GM18520 (cell line): ENCODE measurements around the gene EPS8L2.

Experiments used
- ATAC-seq: cut with Tn5 transposase; IDR thresholded peaks from one replicate; pipeline ENCODE4 v1.9.1; 2021; ENCODE audit not compliant: unreplicated experiment

Gene EPS8L2

DNA sequence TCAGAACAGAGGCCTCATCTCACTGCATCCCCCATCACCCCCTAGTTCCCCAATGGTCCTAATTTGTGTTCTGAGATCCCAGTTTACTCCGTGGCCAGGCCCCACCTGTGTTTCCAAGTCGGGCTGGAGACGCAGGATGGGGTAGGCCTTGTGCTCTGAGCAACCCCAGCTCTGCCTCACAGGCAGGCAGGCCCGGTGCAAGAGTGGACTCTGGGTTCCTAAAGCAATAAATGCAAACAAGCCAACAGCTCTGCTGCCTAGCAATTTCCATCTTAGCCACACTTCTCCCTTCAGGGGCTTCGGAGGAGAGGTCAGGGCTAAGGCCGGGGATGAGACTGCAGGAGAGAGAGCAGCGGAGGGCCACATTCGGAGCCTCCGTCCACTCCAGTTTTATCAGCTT is 2.5 kb upstream of the EPS8L2 start:
- ATAC-seq: no peak

DNA sequence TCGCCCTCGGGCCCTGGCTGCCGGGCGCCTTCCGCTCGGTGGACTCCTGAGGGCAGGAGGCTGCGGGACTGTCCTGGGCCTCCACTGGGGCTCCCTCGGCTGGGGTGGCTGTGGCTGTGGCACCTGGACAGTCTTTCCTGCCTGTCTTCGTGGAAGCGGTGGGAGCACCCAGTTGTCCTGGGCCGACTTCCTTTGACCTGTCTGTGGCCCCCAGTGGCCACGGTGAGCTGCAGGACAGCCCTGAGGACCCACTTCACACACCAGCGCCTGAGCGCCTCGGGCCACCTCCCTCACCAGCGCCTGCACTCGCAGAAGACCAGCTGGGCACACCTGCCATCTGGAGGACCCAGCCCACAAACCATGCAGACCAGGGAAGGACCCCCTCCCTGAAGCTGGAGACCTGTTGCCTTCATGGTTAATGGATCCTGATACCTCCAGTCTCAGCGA is 1.8 kb upstream of the EPS8L2 start:
- no peak for ATAC-seq

DNA sequence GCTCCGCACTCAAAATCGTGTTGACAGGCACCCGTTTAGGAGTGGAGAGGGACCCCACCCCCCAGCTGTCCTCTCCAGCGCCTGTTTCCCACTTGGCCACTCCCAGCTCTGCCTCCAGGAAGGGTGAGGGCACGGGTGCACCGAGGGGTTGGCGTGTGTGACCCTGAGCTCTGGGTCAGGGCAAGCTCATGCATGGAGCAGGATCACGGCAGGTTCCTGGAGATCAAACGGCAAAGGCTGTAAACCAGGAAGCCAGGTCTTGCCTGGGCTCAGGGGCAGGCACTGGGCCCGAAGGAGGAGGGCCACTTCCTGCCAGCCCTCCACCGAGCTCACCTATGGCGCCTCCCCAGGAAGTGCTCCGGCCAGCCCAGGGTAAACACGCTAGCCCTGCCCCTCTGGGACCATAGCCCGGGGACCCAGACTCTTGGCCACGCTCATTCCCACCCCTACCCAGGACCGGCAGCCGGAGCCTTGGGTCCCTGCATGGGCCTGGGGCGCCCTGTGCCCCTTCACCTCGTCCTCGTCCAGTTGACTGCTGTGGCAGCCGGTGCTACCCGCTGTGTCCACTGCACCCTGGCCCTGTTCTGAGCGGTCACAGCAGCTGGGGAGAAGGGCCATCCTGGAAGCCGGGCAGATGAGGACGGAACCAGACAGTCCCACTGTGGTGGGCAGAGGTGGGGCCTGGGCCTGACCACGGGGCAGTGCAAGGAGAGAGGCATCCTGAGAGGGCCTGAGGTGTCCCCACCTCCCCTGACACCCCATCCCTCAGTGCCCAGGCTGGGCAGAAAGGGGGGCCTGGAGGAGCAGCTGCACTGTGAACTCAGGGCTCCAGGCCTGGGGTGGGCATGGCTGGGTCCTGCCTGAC is 1.0 kb upstream of the EPS8L2 start:
- ATAC-seq: no peak

DNA sequence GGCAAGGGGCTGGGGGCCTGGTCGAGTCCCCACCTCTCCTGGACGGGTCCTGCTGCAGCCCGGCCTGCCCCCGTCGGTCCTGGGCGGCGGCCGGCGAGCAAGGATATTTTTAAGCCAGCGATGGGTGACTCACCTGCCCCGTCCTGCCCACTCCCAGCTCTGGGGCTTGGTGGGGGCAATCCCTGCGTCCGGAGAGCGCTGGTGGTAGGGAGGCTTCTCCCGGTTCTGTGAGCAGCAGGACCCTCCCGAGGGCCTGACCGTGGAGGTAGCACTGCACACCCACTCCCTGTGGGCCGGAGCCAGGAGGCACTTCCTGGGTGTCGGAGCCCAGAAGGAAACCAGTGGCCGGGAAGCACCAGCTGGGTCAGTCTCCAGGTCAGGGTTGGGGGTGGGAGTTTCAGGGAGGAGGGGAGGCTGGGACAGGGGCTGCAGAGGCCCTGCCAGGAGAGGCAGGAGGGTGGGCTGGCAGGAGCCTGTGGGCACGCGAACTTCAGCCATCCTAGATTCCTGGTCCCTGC is 467 bp downstream of the EPS8L2 start:
- no peak for ATAC-seq

DNA sequence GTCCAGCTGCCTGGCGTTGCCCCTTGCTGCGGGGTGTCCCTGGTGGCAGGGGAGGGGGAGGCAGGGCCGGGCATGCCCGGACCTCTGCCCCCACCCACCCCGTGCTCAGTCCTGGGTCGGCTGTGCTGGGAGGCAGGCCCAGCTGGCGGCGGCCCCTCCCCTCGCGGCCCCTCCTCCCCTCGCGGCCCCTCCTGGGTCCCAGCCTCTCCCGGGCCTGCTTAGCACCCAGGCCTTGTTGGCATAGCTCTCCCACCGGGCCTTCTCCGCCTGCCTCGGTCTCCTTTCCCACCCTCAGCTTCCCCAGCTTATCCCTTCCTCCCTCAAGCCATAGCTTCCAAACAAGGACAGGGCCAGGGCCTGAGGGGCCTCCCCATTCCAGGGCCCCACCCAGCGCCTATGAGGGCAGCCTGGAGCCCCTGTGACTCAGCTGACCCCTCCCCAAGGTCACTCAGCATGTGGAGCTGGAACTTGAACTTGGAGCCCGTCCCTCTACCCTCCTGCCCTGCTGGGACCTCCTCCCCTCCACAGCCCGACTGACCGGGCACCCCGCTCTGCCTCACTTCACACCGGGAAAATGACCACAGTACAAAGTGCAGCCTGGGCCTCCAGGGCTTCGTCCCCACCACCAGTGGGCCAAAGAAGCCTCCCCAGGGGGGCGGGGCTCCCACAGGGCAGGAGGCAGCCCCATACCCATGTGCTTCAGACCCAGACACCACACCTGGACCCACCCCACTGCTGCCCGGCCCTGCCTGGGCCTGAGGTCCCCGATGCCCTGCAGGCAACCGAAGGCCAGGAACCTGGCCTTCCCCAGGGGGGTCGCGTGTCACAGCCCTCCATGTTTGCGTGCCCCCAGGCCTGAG is 1.2 kb downstream of the EPS8L2 start:
- ATAC-seq: no peak

DNA sequence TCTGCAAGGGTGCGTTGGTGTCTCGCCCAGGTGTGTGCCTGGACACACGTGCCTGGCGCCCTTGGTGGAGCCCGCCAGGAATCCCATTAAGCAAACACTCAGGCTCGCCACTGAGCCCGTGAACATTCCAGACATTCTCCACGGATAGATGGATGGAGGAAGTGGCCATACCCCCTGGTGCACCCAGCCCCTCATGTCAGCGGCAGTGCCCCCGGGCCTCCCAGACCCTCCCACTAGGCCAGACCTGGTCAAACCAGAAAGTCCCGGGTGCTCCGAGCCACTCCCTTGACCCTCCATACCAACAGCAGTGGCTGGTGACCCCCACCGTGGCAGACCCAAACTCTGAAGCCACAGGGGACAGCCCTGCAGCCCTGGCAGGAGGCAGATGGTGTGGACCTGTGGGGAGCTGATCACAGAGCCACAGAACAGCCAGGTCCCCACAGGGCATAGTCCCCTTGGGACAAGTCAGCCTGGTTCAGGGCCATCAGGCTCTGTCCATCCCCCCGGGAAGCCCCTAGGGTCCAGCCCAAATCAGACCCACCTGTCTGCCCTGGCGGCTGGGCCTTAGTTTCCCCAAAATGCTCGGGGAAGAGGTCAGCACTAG is 1.9 kb downstream of the EPS8L2 start:
- ATAC-seq: no peak

DNA sequence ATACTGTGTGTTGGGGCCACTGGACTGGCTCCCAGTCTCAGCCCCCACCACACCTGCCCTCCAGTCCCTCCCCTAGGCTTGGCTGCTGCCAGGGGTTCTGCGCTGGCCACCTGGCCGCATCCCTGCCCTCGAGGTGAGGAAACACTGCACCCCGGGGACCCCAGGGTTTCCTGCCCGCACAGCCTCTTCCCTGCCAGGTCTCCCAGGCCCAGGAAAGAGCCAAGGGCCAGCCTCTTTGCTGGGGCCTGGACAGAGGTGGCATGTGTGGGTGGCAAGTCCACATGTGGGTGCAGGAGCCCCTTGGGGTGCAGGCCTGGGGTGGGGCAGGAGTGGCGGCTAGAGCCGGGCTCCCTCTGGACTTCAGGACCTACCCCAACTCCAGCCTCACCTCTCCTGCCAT is 2.5 kb downstream of the EPS8L2 start:
- ATAC-seq: no peak

DNA sequence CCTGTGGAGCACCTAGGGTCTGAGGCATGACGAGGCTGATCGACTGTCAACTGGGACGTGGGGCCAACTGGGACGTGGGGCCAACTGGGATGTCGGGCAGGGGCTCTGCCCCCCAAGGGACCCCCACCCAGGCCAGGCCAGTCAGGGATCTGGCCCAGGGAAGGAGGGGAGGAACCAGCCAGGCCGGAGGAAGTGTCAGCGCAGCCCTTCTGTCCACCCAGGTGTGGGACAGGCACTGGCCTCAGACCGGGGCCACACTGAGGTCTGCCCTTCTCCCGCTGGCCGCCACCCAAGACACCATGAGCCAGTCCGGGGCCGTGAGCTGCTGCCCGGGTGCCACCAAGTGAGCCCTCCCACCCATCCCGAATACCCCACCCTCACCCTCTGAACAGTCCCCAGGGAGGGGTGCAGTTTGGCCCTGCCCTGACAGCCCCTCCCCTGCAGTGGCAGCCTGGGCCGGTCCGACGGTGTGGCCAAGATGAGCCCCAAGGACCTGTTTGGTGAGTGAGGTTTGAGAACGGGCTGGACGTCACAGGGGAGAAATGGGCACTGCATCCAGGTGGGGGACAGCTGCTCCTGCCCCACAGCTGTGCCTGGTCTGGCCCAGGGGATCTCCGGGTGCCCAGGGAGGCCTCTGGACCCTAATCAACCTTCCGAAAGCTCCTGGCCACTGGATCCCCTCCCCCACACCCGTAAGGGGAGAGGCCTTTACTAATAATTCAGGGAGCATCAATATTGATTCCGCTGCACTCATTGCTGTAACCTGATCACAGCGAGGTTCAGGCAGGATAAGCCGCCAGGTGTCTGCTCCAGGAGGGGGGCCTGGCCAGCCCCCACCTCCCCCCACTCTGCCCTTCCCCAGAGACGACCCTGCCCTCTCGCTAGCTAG is 3.3 kb downstream of the EPS8L2 start:
- ATAC-seq: no peak

DNA sequence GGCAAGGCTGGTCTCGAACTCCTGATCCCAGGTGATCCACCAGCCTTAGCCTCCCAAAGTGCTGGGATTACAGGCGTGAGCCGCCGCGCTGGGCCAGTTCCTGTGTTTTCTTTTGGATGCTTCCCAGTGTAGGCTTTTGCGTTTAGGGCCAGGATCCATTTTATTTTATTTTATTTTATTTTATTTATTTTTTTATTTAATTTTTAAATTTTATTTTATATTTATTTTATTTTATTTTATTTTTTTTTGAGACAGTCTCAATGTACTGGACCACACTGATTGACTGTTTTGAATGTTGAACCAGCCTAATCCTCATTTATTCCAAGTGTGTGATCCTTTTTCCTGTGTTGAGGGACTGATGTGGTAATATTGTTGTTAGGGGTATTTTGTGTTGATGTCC is 8.4 kb downstream of the EPS8L2 start:
- ATAC-seq: no peak

DNA sequence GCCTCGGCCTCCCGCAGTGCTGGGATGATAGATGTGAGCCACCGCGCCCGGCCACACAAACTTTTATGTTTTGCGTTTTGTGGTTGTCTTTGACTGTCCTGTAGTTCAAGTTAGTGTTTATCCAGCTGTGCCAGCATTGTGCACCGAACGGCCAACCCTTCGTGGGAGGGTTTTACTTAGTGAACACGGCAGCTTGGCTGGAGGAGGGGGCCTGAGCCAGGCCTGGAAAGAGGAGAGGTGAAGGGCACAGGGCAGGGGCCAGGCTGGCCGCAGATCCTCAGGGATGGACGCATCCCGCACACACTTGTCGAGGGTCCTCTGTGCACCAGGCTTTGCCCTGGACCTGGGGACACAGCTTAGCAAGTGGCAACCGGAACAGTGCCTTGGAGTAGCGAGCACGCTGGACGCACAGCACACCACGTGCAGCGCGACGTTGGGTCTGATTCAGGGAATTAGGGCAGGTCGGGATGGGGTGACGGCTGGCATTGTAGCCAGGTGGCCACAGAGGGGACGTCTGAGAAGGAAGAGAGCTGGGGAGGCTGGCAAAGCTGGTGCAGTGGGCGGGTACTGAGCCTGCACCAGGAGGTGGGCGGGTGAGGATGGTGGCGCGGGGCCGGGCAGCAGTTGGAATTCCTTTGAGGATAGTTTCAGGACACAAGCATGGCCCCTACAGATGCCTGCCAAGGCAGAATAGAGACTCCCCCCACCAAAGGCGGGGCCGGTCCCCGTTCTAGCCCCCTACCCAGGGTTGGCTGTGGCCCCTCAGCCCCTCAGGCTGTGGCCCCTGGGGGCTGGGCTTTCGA is 13.4 kb downstream of the EPS8L2 start:
- no peak for ATAC-seq

DNA sequence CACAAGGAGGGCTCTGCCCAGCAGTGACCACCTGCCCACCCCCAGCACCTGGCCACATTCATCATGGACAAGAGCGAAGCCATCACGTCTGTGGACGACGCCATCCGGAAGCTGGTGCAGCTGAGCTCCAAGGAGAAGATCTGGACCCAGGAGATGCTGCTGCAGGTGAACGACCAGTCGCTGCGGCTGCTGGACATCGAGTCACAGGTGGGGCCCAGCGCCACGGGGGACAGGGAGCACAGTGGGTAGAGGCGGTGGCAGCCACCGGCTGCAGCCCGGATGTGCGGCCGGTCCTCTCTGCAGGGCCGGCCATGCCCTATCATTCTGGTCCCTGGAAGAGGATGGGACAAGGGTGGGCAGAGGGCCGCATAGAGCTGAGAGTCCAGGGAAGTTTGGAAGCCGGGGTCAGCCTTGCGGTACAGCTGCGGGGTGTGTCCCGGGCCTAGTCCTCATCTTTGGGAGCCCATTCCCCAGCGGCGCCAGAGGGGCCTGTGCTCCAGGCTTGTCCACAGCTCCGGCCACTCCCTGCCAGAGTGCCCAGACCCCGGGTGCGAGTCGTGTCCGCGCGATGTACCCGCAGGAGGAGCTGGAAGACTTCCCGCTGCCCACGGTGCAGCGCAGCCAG is 14.1 kb downstream of the EPS8L2 start:
- no peak for ATAC-seq

DNA sequence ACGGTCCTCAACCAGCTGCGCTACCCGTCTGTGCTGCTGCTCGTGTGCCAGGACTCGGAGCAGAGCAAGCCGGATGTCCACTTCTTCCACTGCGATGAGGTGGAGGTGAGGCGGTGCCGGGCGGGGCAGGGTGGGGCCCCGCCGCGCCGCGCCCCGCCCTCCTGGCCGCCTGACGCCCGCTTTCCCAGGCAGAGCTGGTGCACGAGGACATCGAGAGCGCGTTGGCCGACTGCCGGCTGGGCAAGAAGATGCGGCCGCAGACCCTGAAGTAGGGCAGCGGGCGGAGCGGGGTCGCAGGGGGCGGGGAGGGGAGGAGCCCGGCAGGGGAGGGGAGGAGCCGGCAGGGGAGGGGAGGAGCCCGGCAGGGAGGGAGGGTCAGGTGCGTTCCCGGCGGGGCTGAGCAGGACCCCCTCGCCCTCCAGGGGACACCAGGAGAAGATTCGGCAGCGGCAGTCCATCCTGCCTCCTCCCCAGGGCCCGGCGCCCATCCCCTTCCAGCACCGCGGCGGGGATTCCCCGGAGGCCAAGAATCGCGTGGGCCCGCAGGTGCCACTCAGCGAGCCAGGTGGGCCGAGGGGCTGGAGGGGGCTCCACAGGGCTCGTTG is 14.7 kb downstream of the EPS8L2 start:
- no peak for ATAC-seq

DNA sequence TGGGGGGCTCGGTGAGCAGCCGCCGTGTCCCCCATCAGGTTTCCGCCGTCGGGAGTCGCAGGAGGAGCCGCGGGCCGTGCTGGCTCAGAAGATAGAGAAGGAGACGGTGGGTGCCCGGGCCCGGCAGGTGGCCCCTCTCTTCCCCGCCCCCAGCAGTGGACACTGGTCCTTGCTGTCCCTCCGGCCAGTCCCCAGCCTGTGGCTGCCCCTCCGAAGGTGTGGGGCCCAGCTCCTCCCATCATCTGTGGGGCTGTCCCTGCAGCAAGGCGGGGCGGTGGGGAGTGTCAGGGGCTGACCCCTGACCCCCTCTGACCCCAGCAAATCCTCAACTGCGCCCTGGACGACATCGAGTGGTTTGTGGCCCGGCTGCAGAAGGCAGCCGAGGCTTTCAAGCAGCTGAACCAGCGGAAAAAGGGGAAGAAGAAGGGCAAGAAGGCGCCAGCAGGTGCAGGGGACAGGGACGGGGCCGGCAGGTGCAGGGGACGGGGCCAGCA is 15.3 kb downstream of the EPS8L2 start:
- ATAC-seq: no peak

DNA sequence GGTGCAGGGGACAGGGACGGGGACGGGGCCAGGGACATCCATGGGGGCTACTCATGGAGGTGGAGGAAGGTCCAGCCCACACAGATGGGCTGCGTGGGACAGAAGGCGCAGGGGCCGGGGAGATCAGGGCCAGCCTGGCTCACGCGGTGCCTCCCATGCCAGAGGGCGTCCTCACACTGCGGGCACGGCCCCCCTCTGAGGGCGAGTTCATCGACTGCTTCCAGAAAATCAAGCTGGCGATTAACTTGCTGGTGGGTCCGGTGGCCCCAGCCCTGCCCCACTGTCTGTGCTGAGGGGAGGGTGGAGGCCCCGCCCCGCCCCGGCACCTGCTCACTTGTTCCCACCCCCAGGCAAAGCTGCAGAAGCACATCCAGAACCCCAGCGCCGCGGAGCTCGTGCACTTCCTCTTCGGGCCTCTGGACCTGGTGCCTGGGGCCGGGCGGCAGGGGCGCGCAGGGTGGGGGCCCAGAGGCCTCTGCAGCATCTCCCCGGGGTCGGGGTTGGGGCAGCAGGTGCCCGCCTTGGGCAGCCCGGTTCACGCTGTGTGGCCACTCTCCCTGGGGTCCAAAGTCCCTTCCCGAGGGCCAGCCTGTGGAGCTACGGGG is 15.8 kb downstream of the EPS8L2 start:
- no peak for ATAC-seq

DNA sequence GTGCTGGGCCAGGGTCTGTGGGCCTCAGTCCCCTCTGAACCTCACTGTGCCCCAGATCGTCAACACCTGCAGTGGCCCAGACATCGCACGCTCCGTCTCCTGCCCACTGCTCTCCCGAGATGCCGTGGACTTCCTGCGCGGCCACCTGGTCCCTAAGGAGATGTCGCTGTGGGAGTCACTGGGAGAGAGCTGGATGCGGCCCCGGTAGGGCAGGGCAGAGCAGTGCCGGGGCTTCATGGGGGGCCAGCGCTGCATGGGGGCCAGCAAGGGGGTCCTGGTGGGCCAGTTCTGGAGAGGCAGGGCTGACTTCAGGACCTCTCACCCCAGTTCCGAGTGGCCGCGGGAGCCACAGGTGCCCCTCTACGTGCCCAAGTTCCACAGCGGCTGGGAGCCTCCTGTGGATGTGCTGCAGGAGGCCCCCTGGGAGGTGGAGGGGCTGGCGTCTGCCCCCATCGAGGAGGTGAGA is 16.3 kb downstream of the EPS8L2 start:
- no peak for ATAC-seq

DNA sequence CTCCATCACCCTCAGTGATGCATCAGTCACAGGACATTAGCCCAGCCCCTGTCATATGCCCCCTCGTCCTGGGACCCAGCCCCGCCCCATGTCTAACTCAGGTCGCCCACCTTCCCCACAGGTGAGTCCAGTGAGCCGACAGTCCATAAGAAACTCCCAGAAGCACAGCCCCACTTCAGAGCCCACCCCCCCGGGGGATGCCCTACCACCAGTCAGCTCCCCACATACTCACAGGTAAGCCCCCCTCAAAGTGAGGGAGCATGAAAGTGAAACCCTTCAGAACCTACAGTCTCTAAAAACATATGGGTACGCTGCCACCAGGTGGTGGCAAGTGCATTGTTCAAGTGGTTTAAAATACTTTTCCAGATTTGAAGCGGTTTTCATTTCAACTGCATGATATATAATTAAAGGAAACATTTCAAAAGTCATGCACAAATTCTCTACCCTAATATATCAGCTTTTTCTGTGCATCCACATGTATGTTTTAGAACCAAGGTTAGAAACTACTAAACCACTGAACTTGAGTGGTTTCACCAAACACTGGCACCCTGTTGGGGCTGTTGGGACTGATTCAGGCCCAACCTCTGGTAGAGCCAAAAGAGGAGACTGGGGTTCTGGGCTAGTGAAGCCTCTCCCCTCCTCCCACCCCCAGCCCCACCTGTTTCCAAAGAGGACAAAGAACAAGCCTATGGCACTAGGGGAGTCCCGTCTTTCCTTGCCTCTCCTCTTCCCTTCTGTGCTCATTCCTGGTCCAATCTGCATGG is 17.3 kb downstream of the EPS8L2 start:
- no peak for ATAC-seq

DNA sequence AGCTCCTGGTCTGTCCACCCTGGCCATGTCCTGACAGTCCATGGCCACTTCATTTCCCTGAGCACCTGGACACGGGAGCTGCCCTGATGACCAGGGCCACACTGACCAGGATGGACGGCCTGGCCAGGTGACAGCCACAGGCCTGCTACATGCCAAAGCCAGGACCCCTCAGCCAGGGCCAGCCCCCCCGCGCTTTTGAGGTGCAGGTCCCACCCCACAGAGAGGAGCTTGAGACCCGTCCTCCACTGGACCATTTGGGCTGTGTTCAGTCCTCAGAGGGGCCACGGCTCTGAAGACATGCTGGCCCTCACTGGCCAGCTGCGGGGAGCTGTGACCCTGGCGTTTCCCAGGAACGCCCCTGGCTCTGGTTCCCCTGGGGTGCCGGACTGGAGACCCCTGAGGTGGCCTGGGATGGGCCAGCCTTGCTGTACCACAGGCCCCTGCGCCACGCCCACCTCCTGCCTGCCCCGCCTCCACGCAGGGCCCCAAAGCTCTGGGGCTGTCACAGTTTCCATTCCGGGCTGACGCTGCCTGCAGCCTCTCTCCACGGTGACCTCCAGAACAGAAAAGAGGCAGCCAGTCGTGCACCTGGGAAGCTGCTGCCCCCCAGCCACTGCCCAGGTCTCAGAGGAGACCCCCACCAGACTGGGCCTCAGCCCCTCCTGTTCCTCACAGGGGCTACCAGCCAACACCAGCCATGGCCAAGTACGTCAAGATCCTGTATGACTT is 18.2 kb downstream of the EPS8L2 start:
- ATAC-seq: no peak
